Mesothelial cell of epicardium (in vitro differentiated cells): ENCODE measurements around the gene SPDYE5. TPM values are rescaled to one million over a fixed set of nuclear protein-coding genes. Genes with fewer than 3 reads are reported as not detected.
A peak's percentile ranks its signal among the peaks of the same experiment; 100 is the strongest.

Experiments
- DNase-seq, 2 experiments: peaks; one replicate each; pipeline ENCODE4 v3.0.0; 2021; ENCODE audit warnings: low spot score in 2 of 2; ENCODE audit not compliant: unreplicated experiment in 2 of 2
- H3K27ac Mint-ChIP-seq: 2 replicates; pipeline ENCODE4 v1.8.0; 2021; ENCODE audit warnings: mixed read lengths
- H3K27me3 Mint-ChIP-seq: 2 replicates; pipeline ENCODE4 v1.8.0; 2021; ENCODE audit warnings: low read depth, mixed read lengths
- H3K36me3 Mint-ChIP-seq: 2 replicates; pipeline ENCODE4 v1.8.0; 2021; ENCODE audit warnings: mixed read lengths
- H3K4me1 Mint-ChIP-seq: 2 replicates; pipeline ENCODE4 v1.8.0; 2021; ENCODE audit warnings: mixed read lengths
- H3K4me3 Mint-ChIP-seq: 2 replicates; pipeline ENCODE4 v1.8.0; 2021; ENCODE audit warnings: mild to moderate bottlenecking, moderate library complexity, mixed read lengths
- H3K9me3 Mint-ChIP-seq: 2 replicates; pipeline ENCODE4 v1.8.0; 2021; ENCODE audit warnings: mixed read lengths
- total RNA-seq: library from RNA; stranded (reverse); gene quantifications from 3 replicates; pipeline ENCODE4 v1.2.1, GENCODE V29; 2021
- TF ChIP-seq, protein P1 (sequence below): fragments of 200-600 bp; sonication (generic); IDR thresholded peaks from one replicate; pipeline ENCODE4 v1.5.0; 2021; ENCODE audit warnings: antibody characterized with exemption; ENCODE audit not compliant: unreplicated experiment

The SPDYE5 gene
- total RNA-seq, 1 donor from 2014 or later = not detected

DNA sequence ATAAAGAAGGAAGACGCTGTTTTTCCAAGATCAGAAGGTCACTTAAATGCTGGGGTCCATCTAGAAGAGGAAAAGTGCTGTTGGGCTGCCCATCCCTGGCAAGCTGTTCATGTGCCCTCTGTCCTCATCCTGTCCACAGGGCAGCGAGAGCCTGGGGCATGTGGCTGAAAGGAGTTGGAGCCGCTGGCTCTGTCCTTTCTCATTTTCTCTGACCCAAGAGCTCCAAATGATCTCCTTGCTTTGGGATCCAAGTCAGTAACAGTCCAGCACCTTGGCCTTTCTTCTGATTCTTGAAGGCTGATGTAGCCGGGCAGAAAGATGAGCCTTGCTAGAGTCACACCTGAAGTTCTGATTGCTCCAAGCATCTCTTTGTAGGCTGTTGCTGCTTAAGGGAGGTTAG lies 44.4 kb downstream of the SPDYE5 start:
- no peak for DNase-seq
- H3K27ac Mint-ChIP-seq = no peak overlapping the region
- TF ChIP-seq, protein P1, sequence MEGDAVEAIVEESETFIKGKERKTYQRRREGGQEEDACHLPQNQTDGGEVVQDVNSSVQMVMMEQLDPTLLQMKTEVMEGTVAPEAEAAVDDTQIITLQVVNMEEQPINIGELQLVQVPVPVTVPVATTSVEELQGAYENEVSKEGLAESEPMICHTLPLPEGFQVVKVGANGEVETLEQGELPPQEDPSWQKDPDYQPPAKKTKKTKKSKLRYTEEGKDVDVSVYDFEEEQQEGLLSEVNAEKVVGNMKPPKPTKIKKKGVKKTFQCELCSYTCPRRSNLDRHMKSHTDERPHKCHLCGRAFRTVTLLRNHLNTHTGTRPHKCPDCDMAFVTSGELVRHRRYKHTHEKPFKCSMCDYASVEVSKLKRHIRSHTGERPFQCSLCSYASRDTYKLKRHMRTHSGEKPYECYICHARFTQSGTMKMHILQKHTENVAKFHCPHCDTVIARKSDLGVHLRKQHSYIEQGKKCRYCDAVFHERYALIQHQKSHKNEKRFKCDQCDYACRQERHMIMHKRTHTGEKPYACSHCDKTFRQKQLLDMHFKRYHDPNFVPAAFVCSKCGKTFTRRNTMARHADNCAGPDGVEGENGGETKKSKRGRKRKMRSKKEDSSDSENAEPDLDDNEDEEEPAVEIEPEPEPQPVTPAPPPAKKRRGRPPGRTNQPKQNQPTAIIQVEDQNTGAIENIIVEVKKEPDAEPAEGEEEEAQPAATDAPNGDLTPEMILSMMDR = no peak
- H3K36me3 Mint-ChIP-seq = peaks cover 20% of the 10 kb centered on the region
- H3K9me3 Mint-ChIP-seq = no peaks in the 10 kb centered on the region
- H3K4me3 Mint-ChIP-seq = no peak overlapping the region
- H3K4me1 Mint-ChIP-seq = no peaks in the 10 kb centered on the region
- no peaks in the 10 kb centered on the region for H3K27me3 Mint-ChIP-seq

DNA sequence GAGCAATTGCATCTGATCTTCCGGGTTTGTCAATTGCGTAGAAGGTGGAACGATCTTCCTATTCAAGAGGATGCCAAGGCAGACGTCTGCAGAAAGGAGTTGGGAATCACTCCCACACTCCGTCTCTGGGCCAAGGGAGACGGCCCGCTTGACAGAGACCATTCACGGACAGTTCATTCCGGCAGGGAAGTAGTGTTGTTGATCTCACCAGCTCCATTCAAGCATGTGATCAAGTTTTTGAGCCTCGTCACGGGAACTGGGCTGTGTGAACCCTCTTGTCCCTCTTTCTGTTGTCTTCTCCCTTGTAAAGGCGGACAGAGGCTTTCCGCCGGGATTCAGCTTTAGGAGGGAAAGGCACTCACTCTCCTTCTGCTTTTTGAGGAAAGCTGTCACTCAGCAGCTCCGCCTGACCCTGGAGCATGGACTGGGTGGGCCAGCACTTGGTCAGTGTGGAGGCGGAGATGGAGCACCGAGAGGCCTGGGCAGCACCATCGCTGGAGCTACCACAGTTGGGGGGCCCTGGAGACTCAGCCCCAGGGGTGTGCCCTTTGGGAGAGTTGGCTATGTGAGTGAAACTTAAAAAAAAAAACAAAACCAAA lies 44.9 kb downstream of the SPDYE5 start:
- Mint-ChIP-seq H3K4me3 (no peak overlapping the region), H3K36me3 (peaks cover 24% of the 10 kb centered on the region), H3K9me3 (no peaks in the 10 kb centered on the region), H3K4me1 (no peaks in the 10 kb centered on the region), H3K27ac (no peak overlapping the region), H3K27me3 (no peaks in the 10 kb centered on the region)
- no peak for DNase-seq
- TF ChIP-seq, protein P1 = no peak

DNA sequence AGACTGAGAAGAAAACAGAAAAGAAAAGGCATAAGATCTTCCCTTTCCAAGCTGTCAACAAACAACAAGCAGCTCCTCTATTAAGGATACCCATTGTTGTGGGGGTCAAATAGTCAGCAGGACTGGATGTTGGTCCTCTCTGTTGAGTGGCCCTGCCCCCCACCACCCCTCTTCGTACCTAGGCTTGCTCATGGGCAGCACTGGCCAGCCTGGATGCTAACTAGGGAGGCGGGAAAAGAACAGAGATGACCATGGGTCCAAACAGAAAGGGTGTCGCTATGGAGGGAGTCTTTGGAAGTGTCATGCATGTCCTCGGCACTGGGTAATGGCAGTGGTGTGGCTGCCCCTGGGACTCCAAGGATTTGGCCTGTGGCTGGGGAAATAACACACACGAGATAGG lies 45.6 kb downstream of the SPDYE5 start:
- no peaks in the 10 kb centered on the region for H3K4me1 Mint-ChIP-seq
- H3K27me3 Mint-ChIP-seq = no peaks in the 10 kb centered on the region
- no peak overlapping the region for H3K27ac Mint-ChIP-seq
- no peak for DNase-seq
- peaks cover 25% of the 10 kb centered on the region for H3K36me3 Mint-ChIP-seq
- no peaks in the 10 kb centered on the region for H3K9me3 Mint-ChIP-seq
- TF ChIP-seq, protein P1 = no peak
- no peak overlapping the region for H3K4me3 Mint-ChIP-seq

DNA sequence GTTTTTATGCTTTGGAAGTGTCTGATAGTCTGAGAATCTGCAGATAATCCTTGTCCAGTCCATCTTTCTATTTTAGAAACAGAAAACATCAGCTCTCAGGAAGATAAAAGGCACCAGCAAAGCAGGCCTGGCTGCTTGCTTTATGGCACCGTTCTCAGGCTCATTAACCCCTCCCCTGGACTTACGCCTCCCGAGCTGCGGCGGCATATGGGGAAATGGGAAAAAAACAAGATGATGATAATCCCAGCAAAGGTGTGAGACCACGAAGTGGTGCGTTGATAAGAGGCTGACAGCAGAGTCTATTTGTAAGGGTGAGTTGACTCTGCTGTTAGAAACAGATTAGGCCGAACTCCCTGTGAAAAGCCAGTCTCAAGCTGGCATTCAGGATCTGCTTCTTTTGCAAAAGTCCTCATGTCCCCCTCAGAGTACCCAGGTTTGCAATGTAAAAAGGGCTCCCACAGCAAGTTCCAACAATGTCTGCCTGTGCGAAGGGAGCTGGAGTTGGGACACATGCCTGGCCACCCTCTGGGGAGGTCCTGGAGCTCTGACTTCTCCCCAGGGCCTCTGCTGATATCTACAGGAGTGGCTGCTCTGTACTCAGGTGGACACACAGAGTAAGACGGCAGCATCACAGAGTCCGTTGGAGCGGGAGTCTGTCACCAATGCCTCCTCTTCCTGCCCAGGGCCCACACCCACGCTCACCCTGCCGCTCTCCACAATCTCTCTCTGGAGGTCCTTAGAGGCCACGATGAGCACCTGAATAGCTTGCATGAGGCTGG lies 54.3 kb downstream of the SPDYE5 start:
- H3K36me3 Mint-ChIP-seq = peaks cover 36% of the 10 kb centered on the region
- DNase-seq = no peak
- no peaks in the 10 kb centered on the region for H3K9me3 Mint-ChIP-seq
- H3K4me1 Mint-ChIP-seq = no peaks in the 10 kb centered on the region
- no peaks in the 10 kb centered on the region for H3K27me3 Mint-ChIP-seq
- H3K4me3 Mint-ChIP-seq = no peak overlapping the region
- peak overlapping the region; percentile 40 for H3K27ac Mint-ChIP-seq
- TF ChIP-seq, protein P1 = no peak

Other genes starting within 250 kb of the SPDYE5 start
- 14.8 to 17.0 TPM (median 15.7 TPM) in 3 replicates for gene TRIM73, start 96.7 kb upstream of the SPDYE5 start, total RNA-seq
- gene POM121C, start 6.0 kb upstream of the SPDYE5 start, total RNA-seq = 90.1 to 92.2 TPM (median 90.6 TPM) in 3 replicates
- gene HIP1, start 246.6 kb downstream of the SPDYE5 start, total RNA-seq = 30.9 to 33.9 TPM (median 31.5 TPM) in 3 replicates